ENCODE data around the gene CYP27C1.

DNA sequence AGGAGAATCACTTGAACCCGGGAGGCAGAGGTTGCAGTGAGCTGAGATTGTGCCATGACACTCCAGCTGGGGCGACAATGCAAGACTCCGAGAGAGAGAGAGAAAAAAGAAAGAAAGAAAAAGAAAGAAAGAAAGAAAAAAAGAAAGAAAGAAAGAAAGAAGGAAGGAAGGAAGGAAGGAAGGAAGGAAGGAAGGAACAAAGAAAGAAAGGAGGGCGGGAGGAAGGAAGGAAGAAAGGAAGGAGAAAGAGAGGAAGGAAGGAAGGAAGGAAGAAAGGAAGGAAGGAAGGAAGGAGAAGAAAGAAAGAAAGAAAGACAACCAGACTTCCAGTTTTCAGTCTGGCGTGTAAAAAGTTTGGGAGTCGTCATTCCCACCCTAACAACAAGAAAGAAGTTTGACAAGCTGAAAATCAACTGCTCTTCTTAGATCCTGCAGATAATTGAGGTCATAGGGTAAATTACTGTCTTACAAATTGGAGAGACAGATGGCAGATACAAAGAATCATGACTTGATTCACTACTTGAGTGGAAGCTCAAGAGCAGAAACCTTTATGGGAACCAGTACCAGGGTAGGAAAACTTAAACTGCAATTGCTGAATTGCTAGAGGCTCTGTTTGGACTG is 15.1 kb upstream of the CYP27C1 start:
- no peak for TF ChIP-seq POLR2A (IDR thresholded peaks at IDR 0.05)
- TF ChIP-seq, protein P1, sequence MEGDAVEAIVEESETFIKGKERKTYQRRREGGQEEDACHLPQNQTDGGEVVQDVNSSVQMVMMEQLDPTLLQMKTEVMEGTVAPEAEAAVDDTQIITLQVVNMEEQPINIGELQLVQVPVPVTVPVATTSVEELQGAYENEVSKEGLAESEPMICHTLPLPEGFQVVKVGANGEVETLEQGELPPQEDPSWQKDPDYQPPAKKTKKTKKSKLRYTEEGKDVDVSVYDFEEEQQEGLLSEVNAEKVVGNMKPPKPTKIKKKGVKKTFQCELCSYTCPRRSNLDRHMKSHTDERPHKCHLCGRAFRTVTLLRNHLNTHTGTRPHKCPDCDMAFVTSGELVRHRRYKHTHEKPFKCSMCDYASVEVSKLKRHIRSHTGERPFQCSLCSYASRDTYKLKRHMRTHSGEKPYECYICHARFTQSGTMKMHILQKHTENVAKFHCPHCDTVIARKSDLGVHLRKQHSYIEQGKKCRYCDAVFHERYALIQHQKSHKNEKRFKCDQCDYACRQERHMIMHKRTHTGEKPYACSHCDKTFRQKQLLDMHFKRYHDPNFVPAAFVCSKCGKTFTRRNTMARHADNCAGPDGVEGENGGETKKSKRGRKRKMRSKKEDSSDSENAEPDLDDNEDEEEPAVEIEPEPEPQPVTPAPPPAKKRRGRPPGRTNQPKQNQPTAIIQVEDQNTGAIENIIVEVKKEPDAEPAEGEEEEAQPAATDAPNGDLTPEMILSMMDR (IDR thresholded peaks at IDR 0.05 in 4 of 5, conservative IDR thresholded peaks at IDR 0.05 in 1 of 5), result no peak
